HepG2 (cell line): ENCODE results near the gene LATS1. TPM values are rescaled to one million over a fixed set of nuclear protein-coding genes. Genes with fewer than 3 reads are reported as not detected.
A peak's percentile ranks its signal among the peaks of the same experiment; 100 is the strongest.

Experiments used
- ARNT ChIP-seq: fragments of 450-650 bp; IDR thresholded peaks from 2 replicates; pipeline ENCODE4 v1.6.1; 2017
- DMAP1 ChIP-seq: IDR thresholded peaks from 2 replicates; pipeline ENCODE4 v1.6.1; 2016
- NFRKB ChIP-seq: fragments of 450-650 bp; IDR thresholded peaks from 2 replicates; pipeline ENCODE4 v1.6.1; 2017
- NKX3-1 ChIP-seq: sonication (generic); formaldehyde crosslinking; IDR thresholded peaks from 2 replicates; pipeline ENCODE4 v1.5.0; 2020; ENCODE audit warnings: missing genetic modification reagents
- NR2F1 ChIP-seq, 2 experiments: fragments of 450-650 bp in 1 of 2; formaldehyde crosslinking in 1 of 2; IDR thresholded peaks; 2 replicates each; pipeline versions ENCODE4 v1.5.0 to v1.6.1; 2016 to 2020; ENCODE audit warnings: mild to moderate bottlenecking in 1 of 2, missing compliant biosample characterization in 1 of 2, missing genetic modification reagents in 1 of 2, moderate library complexity in 1 of 2
- SP4 ChIP-seq: sonication (generic); formaldehyde crosslinking; IDR thresholded peaks from 2 replicates; pipeline ENCODE4 v1.8.1; 2023; ENCODE audit warnings: mild to moderate bottlenecking, missing genetic modification reagents
- ZBTB3 ChIP-seq: sonication (generic); formaldehyde crosslinking; IDR thresholded peaks from 2 replicates; pipeline ENCODE4 v1.4.0; 2020; ENCODE audit warnings: low read depth, mild to moderate bottlenecking, moderate library complexity, missing genetic modification reagents, borderline replicate concordance
- ZFP36 ChIP-seq: fragments of 150-350 bp; IDR thresholded peaks from 2 replicates; pipeline ENCODE4 v1.6.1; 2018; ENCODE audit warnings: borderline replicate concordance, low read length, low read depth; ENCODE audit not compliant: partially characterized antibody
- ZFYVE20 ChIP-seq: sonication (generic); formaldehyde crosslinking; IDR thresholded peaks from 2 replicates; pipeline ENCODE4 v1.8.0; 2023; ENCODE audit warnings: low read depth, mild to moderate bottlenecking, moderate library complexity, missing genetic modification reagents, borderline replicate concordance
- ZNF543 ChIP-seq: sonication (generic); formaldehyde crosslinking; IDR thresholded peaks from 2 replicates; pipeline ENCODE4 v1.4.0; 2020; ENCODE audit warnings: mild to moderate bottlenecking, missing genetic modification reagents
- ZNF7 ChIP-seq: IDR thresholded peaks from 2 replicates; pipeline ENCODE4 v1.6.1; 2016; ENCODE audit warnings: missing biosample characterization, missing genetic modification reagents
- polyA plus RNA-seq, 8 experiments: library from polyadenylated mRNA; depleted of rRNA in 3 of 8; stranded (reverse) in 7 of 8; unstranded in 1 of 8; fragments of >200 nt; fragmentation: Illumina TruSeq in 4 of 8; extraction: Trizol in 4 of 8; gene quantifications; 2 replicates each; pipeline versions ENCODE4 v1.2.1 to v1.2.3, GENCODE V29; 2011 to 2016; ENCODE audit warnings: low read depth in 4 of 8, missing spikeins in 1 of 8, mixed read lengths in 1 of 8; ENCODE audit not compliant: insufficient read depth in 1 of 8
- total RNA-seq, 5 experiments: library from RNA; depleted of rRNA; stranded (reverse); fragments of >200 nt; fragmentation: Illumina TruSeq; extraction: Trizol; gene quantifications; 2 replicates each; pipeline ENCODE4 v1.2.3, GENCODE V29; 2016; ENCODE audit warnings: low read depth in 1 of 5
- TF ChIP-seq, protein P1 (sequence below): sonication (generic); formaldehyde crosslinking; IDR thresholded peaks from 2 replicates; pipeline ENCODE4 v1.5.1; 2020; ENCODE audit warnings: mild to moderate bottlenecking, missing genetic modification reagents, moderate library complexity
- TF ChIP-seq, protein P2 (sequence below): sonication (generic); formaldehyde crosslinking; IDR thresholded peaks from 2 replicates; pipeline ENCODE4 v1.4.0; 2020; ENCODE audit warnings: missing genetic modification reagents
- TF ChIP-seq, protein P3 (sequence below): sonication (generic); formaldehyde crosslinking; IDR thresholded peaks from 2 replicates; pipeline ENCODE4 v1.4.0; 2020; ENCODE audit warnings: mild to moderate bottlenecking, missing genetic modification reagents
- TF ChIP-seq, protein P4 (sequence below): sonication (generic); formaldehyde crosslinking; IDR thresholded peaks from 2 replicates; pipeline ENCODE4 v1.8.1; 2023; ENCODE audit warnings: mild to moderate bottlenecking, missing genetic modification reagents
- TF ChIP-seq, protein P5 (sequence below): sonication (generic); formaldehyde crosslinking; IDR thresholded peaks from 2 replicates; pipeline ENCODE4 v1.5.1; 2020; ENCODE audit warnings: mild to moderate bottlenecking, missing genetic modification reagents, borderline replicate concordance

LATS1 gene
- total and polyA plus RNA-seq, 2 of the 13 experiments (the other 11 are each of a cell fraction or from before 2014, with no cell fraction given): 9.9 to 12.6 TPM

DNA sequence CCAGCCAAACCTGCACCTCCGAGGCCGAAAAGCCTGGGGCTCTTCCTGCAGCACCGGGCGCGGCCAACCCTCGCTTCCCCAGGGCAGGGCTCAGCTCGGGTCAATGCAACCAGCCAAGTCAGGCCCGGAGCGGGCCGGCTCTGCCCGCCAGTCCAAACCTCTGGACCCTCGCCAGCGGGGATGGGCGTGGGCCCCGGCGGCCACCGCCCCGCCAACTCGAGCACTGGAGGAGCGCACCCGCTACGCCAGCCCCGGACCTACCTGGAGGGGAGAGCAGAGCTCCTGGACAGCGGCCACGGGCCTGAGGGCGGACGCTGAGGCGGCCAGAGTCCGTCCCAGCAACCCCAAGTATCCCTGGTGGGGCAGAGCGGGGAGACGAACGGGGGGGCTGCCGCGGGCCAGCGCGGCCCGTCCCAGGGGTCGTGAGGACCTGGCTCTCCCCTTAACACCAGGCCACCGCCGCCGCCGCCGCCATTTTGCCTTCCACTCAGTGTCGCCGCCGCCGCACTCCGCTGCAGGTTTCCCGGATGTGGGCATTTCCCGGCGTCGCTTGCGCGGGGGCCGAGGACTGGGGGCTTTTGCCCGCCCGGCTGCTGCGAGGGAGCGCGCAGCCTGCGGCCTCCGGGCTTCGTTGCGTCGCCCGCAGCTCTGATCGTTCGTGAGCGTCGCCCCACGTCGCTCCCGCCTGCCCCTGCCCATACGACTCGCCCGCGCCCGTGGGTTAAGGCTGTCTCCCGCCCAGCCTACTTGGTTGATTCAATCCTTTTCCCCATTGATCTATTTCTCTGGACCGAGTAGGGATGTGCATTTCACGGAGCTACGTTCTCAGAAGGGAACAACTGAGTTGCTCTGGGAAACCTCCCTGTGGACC lies at the start of gene LATS1 (continued):
- TF ChIP-seq, protein P1, sequence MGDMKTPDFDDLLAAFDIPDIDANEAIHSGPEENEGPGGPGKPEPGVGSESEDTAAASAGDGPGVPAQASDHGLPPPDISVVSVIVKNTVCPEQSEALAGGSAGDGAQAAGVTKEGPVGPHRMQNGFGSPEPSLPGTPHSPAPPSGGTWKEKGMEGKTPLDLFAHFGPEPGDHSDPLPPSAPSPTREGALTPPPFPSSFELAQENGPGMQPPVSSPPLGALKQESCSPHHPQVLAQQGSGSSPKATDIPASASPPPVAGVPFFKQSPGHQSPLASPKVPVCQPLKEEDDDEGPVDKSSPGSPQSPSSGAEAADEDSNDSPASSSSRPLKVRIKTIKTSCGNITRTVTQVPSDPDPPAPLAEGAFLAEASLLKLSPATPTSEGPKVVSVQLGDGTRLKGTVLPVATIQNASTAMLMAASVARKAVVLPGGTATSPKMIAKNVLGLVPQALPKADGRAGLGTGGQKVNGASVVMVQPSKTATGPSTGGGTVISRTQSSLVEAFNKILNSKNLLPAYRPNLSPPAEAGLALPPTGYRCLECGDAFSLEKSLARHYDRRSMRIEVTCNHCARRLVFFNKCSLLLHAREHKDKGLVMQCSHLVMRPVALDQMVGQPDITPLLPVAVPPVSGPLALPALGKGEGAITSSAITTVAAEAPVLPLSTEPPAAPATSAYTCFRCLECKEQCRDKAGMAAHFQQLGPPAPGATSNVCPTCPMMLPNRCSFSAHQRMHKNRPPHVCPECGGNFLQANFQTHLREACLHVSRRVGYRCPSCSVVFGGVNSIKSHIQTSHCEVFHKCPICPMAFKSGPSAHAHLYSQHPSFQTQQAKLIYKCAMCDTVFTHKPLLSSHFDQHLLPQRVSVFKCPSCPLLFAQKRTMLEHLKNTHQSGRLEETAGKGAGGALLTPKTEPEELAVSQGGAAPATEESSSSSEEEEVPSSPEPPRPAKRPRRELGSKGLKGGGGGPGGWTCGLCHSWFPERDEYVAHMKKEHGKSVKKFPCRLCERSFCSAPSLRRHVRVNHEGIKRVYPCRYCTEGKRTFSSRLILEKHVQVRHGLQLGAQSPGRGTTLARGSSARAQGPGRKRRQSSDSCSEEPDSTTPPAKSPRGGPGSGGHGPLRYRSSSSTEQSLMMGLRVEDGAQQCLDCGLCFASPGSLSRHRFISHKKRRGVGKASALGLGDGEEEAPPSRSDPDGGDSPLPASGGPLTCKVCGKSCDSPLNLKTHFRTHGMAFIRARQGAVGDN (CRISPR knock-in tag): peak; percentile 99
- TF ChIP-seq ZBTB3 (peak; percentile 94; the same call in 1 of the 2 replicates), ZNF543 (CRISPR knock-in tag) (peak; percentile 100), ZFYVE20 (peak; percentile 32; the same call in 1 of the 2 replicates), ZFP36 (no peak), ZNF7 (peak; percentile 5; the same call in 1 of the 2 replicates), DMAP1 (peak; percentile 96), NKX3-1 (CRISPR knock-in tag) (peak; percentile 63), NR2F1 (CRISPR knock-in tag; IDR thresholded peaks at IDR 0.05) (peak; percentile 34 to 57; a peak in 3 of 4 replicates), SP4 (peak; percentile 89), NFRKB (peak; percentile 88), ARNT (no peak)
- TF ChIP-seq, protein P2, sequence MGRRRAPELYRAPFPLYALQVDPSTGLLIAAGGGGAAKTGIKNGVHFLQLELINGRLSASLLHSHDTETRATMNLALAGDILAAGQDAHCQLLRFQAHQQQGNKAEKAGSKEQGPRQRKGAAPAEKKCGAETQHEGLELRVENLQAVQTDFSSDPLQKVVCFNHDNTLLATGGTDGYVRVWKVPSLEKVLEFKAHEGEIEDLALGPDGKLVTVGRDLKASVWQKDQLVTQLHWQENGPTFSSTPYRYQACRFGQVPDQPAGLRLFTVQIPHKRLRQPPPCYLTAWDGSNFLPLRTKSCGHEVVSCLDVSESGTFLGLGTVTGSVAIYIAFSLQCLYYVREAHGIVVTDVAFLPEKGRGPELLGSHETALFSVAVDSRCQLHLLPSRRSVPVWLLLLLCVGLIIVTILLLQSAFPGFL (CRISPR knock-in tag): 0 out of 2 replicates have a peak, but pooled peaks have one; percentile 15
- TF ChIP-seq, protein P3, sequence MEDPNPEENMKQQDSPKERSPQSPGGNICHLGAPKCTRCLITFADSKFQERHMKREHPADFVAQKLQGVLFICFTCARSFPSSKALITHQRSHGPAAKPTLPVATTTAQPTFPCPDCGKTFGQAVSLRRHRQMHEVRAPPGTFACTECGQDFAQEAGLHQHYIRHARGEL (CRISPR knock-in tag): no peak
- TF ChIP-seq, protein P4, sequence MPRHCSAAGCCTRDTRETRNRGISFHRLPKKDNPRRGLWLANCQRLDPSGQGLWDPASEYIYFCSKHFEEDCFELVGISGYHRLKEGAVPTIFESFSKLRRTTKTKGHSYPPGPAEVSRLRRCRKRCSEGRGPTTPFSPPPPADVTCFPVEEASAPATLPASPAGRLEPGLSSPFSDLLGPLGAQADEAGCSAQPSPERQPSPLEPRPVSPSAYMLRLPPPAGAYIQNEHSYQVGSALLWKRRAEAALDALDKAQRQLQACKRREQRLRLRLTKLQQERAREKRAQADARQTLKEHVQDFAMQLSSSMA (CRISPR knock-in tag): peak; percentile 97
- TF ChIP-seq, protein P5, sequence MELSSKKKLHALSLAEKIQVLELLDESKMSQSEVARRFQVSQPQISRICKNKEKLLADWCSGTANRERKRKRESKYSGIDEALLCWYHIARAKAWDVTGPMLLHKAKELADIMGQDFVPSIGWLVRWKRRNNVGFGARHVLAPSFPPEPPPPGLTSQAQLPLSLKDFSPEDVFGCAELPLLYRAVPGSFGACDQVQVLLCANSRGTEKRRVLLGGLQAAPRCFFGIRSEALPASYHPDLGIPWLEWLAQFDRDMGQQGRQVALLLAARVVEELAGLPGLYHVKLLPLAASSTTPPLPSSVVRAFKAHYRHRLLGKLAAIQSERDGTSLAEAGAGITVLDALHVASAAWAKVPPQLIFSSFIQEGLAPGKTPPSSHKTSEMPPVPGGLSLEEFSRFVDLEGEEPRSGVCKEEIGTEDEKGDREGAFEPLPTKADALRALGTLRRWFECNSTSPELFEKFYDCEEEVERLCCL: peak; percentile 98; the same call in 1 of the 2 replicates
